Upper lobe of right lung (tissue), 1 donor: ENCODE results near the gene YY1. TPM values are rescaled to one million over a fixed set of nuclear protein-coding genes. Genes with fewer than 3 reads are reported as not detected.
A peak's percentile ranks its signal among the peaks of the same experiment; 100 is the strongest.

Experiments used
- ATAC-seq: fragments of 200-7000 bp; cut with Tn5 transposase; one replicate; pipeline ENCODE4 v1.9.1; 2020; ENCODE audit warnings: mild to moderate bottlenecking, moderate library complexity
- DNase-seq: peaks from one replicate; pipeline ENCODE4 v3.0.0-alpha.2; 2020
- H3K27ac ChIP-seq: fragments of 200-600 bp; one replicate; pipeline ENCODE4 v1.8.0; 2022
- H3K27me3 ChIP-seq: fragments of 200-600 bp; one replicate; pipeline ENCODE4 v1.8.0; 2022; ENCODE audit warnings: mild to moderate bottlenecking
- H3K36me3 ChIP-seq: fragments of 200-600 bp; one replicate; pipeline ENCODE4 v1.8.0; 2022
- H3K4me1 ChIP-seq: fragments of 200-600 bp; one replicate; pipeline ENCODE4 v1.8.0; 2022
- H3K4me3 ChIP-seq: fragments of 200-600 bp; one replicate; pipeline ENCODE4 v1.8.0; 2022; ENCODE audit warnings: mild to moderate bottlenecking
- H3K9me3 ChIP-seq: fragments of 200-600 bp; one replicate; pipeline ENCODE4 v1.8.0; 2022
- intact Hi-C: fragments of 100-400 bp; cut with DNase I; formaldehyde crosslinking; loops from one replicate; pipeline ENCODE4 v1.11.0; 2022
- total RNA-seq: library from RNA; stranded (reverse); fragmentation: NEBNext Ultra II Directional; extraction: Animal tissue kit (Norgen Biotek cat#: 25700); gene quantifications from one replicate; pipeline ENCODE4 v1.2.1, GENCODE V29; 2021
- TF ChIP-seq, protein P1 (sequence below): fragments of 200-600 bp; IDR thresholded peaks from one replicate; pipeline ENCODE4 v1.8.0; 2022; ENCODE audit warnings: antibody characterized with exemption
- donor health status: DM: no; HTN: yes; CAD: no; lungs with severe emphysema.

Gene YY1
- total RNA-seq, 1 donor from 2014 or later, result 69.4 TPM

DNA sequence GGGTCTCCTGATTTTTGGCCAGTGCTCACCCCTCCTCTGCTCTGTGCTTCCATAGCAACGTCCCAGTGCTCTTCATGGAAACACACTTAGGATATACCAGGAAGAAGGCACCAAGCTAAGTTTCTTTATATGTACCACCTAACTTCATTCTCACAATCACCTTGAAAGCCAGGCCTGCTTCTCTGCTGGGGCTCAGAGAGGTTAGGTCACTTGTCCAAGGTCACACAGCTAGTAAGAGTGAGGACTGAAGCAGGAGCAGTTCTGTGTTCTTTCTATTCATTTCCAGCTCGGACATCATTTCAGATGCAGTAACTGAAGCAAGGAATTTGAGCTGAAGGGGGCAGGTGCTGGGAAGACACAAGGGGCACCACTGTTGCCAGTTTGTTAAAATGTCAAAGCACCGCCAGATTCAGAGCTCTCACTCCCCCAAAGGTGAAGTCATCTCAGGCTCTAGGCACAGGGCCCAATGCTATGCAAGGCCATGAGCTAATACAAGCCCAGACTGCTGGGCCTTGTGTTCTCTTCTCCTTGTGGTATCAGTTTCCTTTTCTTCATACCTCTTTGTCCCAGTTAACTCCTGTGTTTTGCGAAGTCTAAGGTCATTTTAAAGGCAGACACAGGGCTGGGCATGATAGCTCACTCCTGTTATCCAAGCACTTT, 19.7 kb upstream of the YY1 start:
- TF ChIP-seq, protein P1, sequence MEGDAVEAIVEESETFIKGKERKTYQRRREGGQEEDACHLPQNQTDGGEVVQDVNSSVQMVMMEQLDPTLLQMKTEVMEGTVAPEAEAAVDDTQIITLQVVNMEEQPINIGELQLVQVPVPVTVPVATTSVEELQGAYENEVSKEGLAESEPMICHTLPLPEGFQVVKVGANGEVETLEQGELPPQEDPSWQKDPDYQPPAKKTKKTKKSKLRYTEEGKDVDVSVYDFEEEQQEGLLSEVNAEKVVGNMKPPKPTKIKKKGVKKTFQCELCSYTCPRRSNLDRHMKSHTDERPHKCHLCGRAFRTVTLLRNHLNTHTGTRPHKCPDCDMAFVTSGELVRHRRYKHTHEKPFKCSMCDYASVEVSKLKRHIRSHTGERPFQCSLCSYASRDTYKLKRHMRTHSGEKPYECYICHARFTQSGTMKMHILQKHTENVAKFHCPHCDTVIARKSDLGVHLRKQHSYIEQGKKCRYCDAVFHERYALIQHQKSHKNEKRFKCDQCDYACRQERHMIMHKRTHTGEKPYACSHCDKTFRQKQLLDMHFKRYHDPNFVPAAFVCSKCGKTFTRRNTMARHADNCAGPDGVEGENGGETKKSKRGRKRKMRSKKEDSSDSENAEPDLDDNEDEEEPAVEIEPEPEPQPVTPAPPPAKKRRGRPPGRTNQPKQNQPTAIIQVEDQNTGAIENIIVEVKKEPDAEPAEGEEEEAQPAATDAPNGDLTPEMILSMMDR, result no peak
- Histone ChIP-seq H3K4me1 (peaks cover 24% of the 10 kb centered on the region), H3K27me3 (no peaks in the 10 kb centered on the region), H3K27ac (no peak overlapping the region), H3K9me3 (no peaks in the 10 kb centered on the region), H3K4me3 (no peak overlapping the region), H3K36me3 (no peaks in the 10 kb centered on the region)
- ATAC-seq (no peak), DNase-seq (no peak)
- intact Hi-C loops, result no loop called here

DNA sequence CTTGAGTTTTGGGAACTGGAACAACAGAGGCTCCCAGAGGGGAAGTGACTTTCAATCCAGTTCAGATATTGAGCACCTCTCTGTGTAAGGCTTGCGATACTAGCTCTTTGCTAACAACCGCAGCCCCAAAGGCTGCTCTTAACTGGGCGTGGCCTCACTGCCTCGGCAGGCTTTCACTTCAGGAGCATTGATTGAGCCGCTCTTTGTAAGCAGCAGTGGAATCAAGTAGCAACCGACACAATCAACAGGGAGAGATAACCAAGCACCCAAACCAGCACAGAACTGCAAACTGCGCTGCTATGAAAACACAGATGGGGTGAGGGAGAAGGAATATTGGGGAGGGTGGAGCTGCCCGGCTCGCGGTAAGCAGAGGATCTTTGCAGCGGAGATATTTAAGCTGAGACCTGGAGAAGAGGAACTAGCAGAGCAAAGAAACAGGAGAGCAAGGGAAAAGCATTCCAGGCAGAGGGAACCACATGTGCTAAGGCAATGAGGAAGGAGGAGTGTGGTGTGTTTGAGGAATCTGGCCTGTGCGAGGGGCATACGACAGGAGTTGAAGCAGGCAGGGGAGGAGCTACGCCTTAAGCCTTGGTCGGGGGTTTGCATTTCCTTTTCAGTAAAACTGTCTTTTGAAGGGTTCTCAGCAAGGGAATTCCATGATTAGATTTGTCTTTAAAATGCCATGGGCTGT, 17.3 kb upstream of the YY1 start:
- ATAC-seq (peak; percentile 91), DNase-seq (peak; percentile 79)
- Histone ChIP-seq H3K36me3 (no peaks in the 10 kb centered on the region), H3K4me1 (peaks cover 24% of the 10 kb centered on the region), H3K27me3 (no peaks in the 10 kb centered on the region), H3K27ac (peak overlapping the region; percentile 73), H3K4me3 (peak overlapping the region; percentile 58), H3K9me3 (no peaks in the 10 kb centered on the region)
- TF ChIP-seq, protein P1, result no peak
- intact Hi-C loops, result no loop called here

DNA sequence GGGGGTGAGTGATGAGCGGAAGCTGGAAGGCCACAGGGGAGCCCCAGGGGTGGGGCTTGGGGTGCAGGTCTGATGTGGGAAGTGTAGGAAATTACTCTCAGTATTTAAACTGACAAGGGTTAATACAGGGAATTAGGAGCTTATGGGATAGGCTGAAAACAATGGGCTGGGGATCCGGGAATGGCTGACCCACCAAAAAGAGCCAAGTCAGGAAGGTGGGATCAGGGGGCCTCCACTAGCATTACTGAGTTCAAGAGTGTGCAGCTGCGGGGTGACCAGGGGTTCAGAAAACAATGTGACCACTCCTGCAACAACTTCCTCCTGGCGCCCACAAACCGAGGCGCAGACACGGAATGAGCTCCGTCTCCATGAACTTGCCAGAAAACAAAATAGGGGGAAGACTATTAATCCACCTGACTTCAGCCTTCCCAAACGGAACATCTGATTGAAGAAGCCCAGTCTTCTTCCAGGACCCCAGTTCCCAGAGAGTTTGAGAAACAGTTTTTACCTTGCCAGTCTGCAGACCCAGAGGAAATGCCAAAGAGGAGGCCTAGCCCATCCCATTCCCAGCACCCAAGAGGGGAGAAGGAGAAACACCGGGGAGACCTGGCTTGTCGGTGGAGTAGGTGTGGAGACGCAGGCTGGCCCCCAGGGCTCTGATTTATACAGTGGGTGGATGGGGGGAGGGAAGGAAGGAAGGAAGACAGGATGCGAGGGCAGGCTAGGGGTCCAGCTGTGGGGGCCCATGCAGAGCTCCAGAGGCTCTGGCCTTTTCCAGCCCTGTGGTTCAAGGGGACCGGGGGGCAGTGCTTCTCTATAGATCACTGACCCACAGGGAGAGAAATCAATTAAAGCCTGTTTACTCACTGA, 16.5 kb upstream of the YY1 start:
- ATAC-seq, result peak; percentile 31

DNA sequence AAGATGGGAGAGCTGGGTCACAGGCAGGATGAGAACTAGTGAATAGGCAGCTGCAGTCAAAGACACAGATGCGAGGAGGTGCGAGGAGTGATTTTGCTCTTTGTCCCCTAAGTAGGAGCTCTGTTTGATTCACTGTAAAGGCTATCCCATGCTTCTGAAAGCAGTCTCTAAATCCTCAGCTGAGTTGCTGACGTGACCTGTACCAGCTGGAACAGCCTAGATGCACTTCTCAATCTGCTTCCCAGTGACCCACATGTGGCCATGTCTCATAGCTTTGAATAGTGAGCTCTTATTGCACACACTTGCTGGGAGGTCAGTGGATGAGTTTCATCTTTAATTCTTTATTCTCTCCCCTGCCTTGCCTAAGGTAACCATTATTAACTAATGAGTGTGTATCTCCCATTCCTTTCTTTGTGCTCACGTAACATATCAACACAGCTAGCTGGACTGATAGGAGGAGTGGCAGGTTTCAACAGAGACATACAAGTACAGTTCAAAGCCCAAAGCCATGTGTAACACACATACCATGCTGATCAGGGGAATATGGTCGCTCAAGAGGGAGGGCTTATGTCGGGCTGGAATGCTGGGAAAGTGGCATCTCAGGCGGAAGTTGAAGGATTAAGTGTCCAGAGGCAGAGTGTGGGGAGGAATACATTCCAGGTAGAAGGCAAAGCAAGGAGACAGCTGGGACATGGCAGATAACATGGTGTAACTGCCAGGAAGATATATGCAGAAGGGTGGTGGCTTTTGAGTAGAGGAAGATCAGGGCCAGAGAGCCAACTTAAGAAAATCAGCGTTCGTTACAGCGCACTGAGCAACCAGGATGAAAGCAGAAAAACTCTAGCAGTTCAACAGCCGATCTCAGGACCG, 15.4 kb upstream of the YY1 start:
- Histone ChIP-seq H3K4me1 (peaks cover 24% of the 10 kb centered on the region), H3K27me3 (no peaks in the 10 kb centered on the region), H3K9me3 (no peaks in the 10 kb centered on the region), H3K27ac (no peak overlapping the region), H3K36me3 (no peaks in the 10 kb centered on the region), H3K4me3 (no peak overlapping the region)
- ATAC-seq (no peak), DNase-seq (no peak)
- intact Hi-C loops, result no loop called here
- TF ChIP-seq, protein P1, result no peak

More for the DNA sequence above, 16.5 kb upstream of the YY1 start:
- H3K27me3 ChIP-seq, result no peaks in the 10 kb centered on the region
- peaks cover 24% of the 10 kb centered on the region for H3K4me1 ChIP-seq
- H3K9me3 ChIP-seq, result no peaks in the 10 kb centered on the region
- DNase-seq, result no peak
- H3K27ac ChIP-seq, result peak overlapping the region; percentile 73
- H3K4me3 ChIP-seq, result peak overlapping the region; percentile 58
- TF ChIP-seq, protein P1, result no peak
- intact Hi-C loops, result no loop called here
- H3K36me3 ChIP-seq, result no peaks in the 10 kb centered on the region

DNA sequence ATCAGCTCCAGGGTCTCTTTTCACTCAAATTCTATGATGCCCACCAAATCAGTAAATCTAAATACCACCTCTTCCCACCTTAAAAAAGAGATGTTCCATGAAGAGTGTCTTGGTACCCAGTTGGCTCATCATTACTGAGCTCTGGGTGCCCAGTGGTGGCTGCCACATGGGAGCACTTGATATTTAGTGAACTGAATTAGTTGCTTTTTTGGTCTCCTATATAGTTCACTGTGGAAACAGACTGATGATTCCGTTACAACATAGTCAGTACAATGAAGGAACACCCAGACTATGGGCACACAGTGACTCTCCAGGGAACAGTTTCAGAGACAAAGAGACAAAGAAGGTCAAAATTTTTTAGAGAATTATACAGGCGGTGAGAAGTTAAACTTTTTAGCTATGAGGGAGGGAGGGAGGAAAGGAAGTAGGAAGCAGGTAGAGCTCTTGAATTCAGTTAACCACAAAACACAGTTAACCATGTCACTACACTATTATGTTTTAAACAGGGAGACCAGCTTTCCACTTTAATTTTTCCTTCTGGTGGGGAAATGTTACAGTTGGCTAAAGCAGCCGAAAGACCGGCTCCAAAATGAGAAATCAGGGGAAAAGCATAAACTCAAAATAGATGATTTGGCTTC, 14.6 kb upstream of the YY1 start:
- DNase-seq (no peak), ATAC-seq (no peak)
- no peak overlapping the region for H3K27ac ChIP-seq
- peaks cover 24% of the 10 kb centered on the region for H3K4me1 ChIP-seq
- intact Hi-C loops, result no loop called here
- H3K36me3 ChIP-seq, result no peaks in the 10 kb centered on the region
- no peak overlapping the region for H3K4me3 ChIP-seq
- no peaks in the 10 kb centered on the region for H3K27me3 ChIP-seq
- no peaks in the 10 kb centered on the region for H3K9me3 ChIP-seq
- TF ChIP-seq, protein P1, result no peak
